IMR-90 (cell line): ENCODE measurements around the gene LPCAT2. TPM values are rescaled to one million over a fixed set of nuclear protein-coding genes. Genes with fewer than 3 reads are reported as not detected.

Source experiments
- ATAC-seq: fragments of 200-7000 bp; cut with Tn5 transposase; 2 replicates; pipeline ENCODE4 v1.9.1; 2020; ENCODE audit warnings: low read depth, mild to moderate bottlenecking, moderate library complexity
- BruUV-seq: library from RNA; stranded (reverse); fragments of 400-500 nt; replicated peaks from 2 replicates; lab custom pipeline; 2021; lab: Mats Ljungman, UMichigan
- CTCF ChIA-PET: fragments of 300-600 bp; formaldehyde crosslinking; extraction: SDS; loops from one replicate; lab custom pipeline; 2021; ENCODE audit warnings: antibody characterized with exemption; lab: Yijun Ruan, JAX
- POLR2A ChIA-PET: fragments of 300-600 bp; sonication (Branson Sonifier 250); formaldehyde crosslinking; loops from one replicate; lab custom pipeline; 2022; ENCODE audit warnings: antibody characterized with exemption; ENCODE audit not compliant: unreplicated experiment; lab: Charles Lee
- DNase-seq: peaks from one replicate; pipeline ENCODE4 v3.0.0; 2013
- H2AFZ ChIP-seq: replicated peaks from 2 replicates; pipeline ENCODE3; 2013; ENCODE audit warnings: low read length, mild to moderate bottlenecking; ENCODE audit not compliant: poor library complexity
- H2AK5ac ChIP-seq: 2 replicates; pipeline ENCODE4 v1.6.1; 2013; ENCODE audit warnings: low read depth, low read length, inconsistent platforms
- H2AK9ac ChIP-seq: replicated peaks from 2 replicates; pipeline ENCODE3; 2013; ENCODE audit warnings: mild to moderate bottlenecking, low read depth, low read length, moderate library complexity; ENCODE audit not compliant: poor library complexity
- H2BK120ac ChIP-seq: 2 replicates; pipeline ENCODE4 v1.6.1; 2013; ENCODE audit warnings: low read depth, low read length, inconsistent platforms
- H2BK15ac ChIP-seq: 3 replicates; pipeline ENCODE4 v1.6.1; 2013; ENCODE audit warnings: low read depth, low read length, inconsistent platforms
- H2BK20ac ChIP-seq: 2 replicates; pipeline ENCODE4 v1.6.1; 2013; ENCODE audit warnings: low read depth, mild to moderate bottlenecking, inconsistent platforms, low read length, moderate library complexity
- H2BK5ac ChIP-seq: 2 replicates; pipeline ENCODE4 v1.6.1; 2013; ENCODE audit warnings: mild to moderate bottlenecking, low read depth, low read length, inconsistent platforms; ENCODE audit not compliant: poor library complexity, severe bottlenecking
- H3K14ac ChIP-seq: replicated peaks from 2 replicates; pipeline ENCODE4 v1.6.1; 2013; ENCODE audit warnings: low read depth, low read length, inconsistent platforms
- H3K18ac ChIP-seq: 2 replicates; pipeline ENCODE4 v1.6.1; 2013; ENCODE audit warnings: low read depth, low read length, control low read depth
- H3K23ac ChIP-seq: 2 replicates; pipeline ENCODE4 v1.6.1; 2013; ENCODE audit warnings: low read depth, low read length, inconsistent platforms
- H3K27ac ChIP-seq: 2 replicates; pipeline ENCODE4 v1.5.1; 2013; ENCODE audit warnings: mild to moderate bottlenecking, control low read depth, low read length; ENCODE audit not compliant: insufficient read depth
- H3K27me3 ChIP-seq: 2 replicates; pipeline ENCODE4 v1.6.1; 2013; ENCODE audit warnings: low read length; ENCODE audit not compliant: control insufficient read depth, insufficient read depth
- H3K36me3 ChIP-seq: 2 replicates; pipeline ENCODE4 v1.6.1; 2013; ENCODE audit warnings: low read length, mixed read lengths; ENCODE audit not compliant: control insufficient read depth, insufficient read depth
- H3K4ac ChIP-seq: 2 replicates; pipeline ENCODE4 v1.6.1; 2013; ENCODE audit warnings: low read depth, low read length, inconsistent platforms
- H3K4me1 ChIP-seq: 2 replicates; pipeline ENCODE4 v1.6.1; 2013; ENCODE audit warnings: low read length, mixed read lengths; ENCODE audit not compliant: control insufficient read depth, insufficient read depth
- H3K4me2 ChIP-seq: 2 replicates; pipeline ENCODE4 v1.6.1; 2013; ENCODE audit warnings: low read depth, mild to moderate bottlenecking, control low read depth, low read length, moderate library complexity
- H3K4me3 ChIP-seq: 2 replicates; pipeline ENCODE4 v1.5.1; 2013; ENCODE audit warnings: low read depth, mild to moderate bottlenecking, control low read depth, low read length, moderate library complexity; ENCODE audit not compliant: insufficient read depth
- H3K56ac ChIP-seq: 2 replicates; pipeline ENCODE4 v1.6.1; 2013; ENCODE audit warnings: low read length, inconsistent platforms; ENCODE audit not compliant: insufficient read depth; ENCODE audit errors: extremely low read depth
- H3K79me1 ChIP-seq, 2 experiments: 2 replicates each; pipeline ENCODE4 v1.6.1; 2013; ENCODE audit warnings: low read length in 2 of 2, inconsistent platforms in 1 of 2, low read depth in 1 of 2
- H3K9ac ChIP-seq: 2 replicates; pipeline ENCODE4 v1.6.1; 2013; ENCODE audit warnings: low read depth, low read length, control low read depth
- H3K9me1 ChIP-seq: 2 replicates; pipeline ENCODE4 v1.6.1; 2013; ENCODE audit warnings: low read length, inconsistent platforms; ENCODE audit not compliant: insufficient read depth
- H3K9me3 ChIP-seq: 2 replicates; pipeline ENCODE4 v1.6.1; 2013; ENCODE audit warnings: low read length; ENCODE audit not compliant: control insufficient read depth, insufficient read depth
- H4K20me1 ChIP-seq: 2 replicates; pipeline ENCODE4 v1.6.1; 2013; ENCODE audit warnings: low read length, inconsistent platforms; ENCODE audit not compliant: insufficient read depth
- H4K5ac ChIP-seq: 2 replicates; pipeline ENCODE4 v1.6.1; 2013; ENCODE audit warnings: mild to moderate bottlenecking, low read depth, low read length, control low read depth
- H4K8ac ChIP-seq, 2 experiments: 2 replicates each; pipeline ENCODE4 v1.6.1; 2013; ENCODE audit warnings: low read depth in 2 of 2, low read length in 2 of 2, control low read depth in 1 of 2, inconsistent platforms in 1 of 2
- H4K91ac ChIP-seq: 2 replicates; pipeline ENCODE4 v1.6.1; 2013; ENCODE audit warnings: low read depth, low read length, inconsistent platforms; ENCODE audit not compliant: insufficient read depth
- BHLHE40 ChIP-seq: fragments of 150-350 bp; IDR thresholded peaks from 2 replicates; pipeline ENCODE4 v1.6.1; 2016; ENCODE audit warnings: mild to moderate bottlenecking, low read depth, low read length
- CEBPB ChIP-seq: IDR thresholded peaks from 2 replicates; pipeline ENCODE4 v1.6.1; 2012; ENCODE audit warnings: low read depth, low read length, improper control_type of control experiment
- CHD1 ChIP-seq: IDR thresholded peaks from 2 replicates; pipeline ENCODE4 v1.6.1; 2012; ENCODE audit warnings: low read depth, low read length, improper control_type of control experiment
- CTCF ChIP-seq: conservative IDR thresholded peaks from 2 replicates; pipeline ENCODE4 v1.5.1; 2012; ENCODE audit warnings: mild to moderate bottlenecking, low read depth, low read length, improper control_type of control experiment
- ELK1 ChIP-seq: fragments of 150-350 bp; IDR thresholded peaks from 2 replicates; pipeline ENCODE4 v1.6.1; 2016; ENCODE audit warnings: low read depth, mild to moderate bottlenecking, low read length, moderate library complexity, borderline replicate concordance
- FOS ChIP-seq: fragments of 150-350 bp; IDR thresholded peaks from 2 replicates; pipeline ENCODE4 v1.6.1; 2016; ENCODE audit warnings: low read depth, low read length
- MAFK ChIP-seq: IDR thresholded peaks from 2 replicates; pipeline ENCODE4 v1.6.1; 2012; ENCODE audit warnings: low read depth, low read length, improper control_type of control experiment
- MAZ ChIP-seq: IDR thresholded peaks from 2 replicates; pipeline ENCODE4 v1.6.1; 2012; ENCODE audit warnings: low read depth, mild to moderate bottlenecking, low read length, improper control_type of control experiment, moderate library complexity, borderline replicate concordance
- MXI1 ChIP-seq: IDR thresholded peaks from 2 replicates; pipeline ENCODE4 v1.6.1; 2012; ENCODE audit warnings: low read depth, mild to moderate bottlenecking, low read length, moderate library complexity, borderline replicate concordance
- NFE2L2 ChIP-seq: fragments of 150-350 bp; IDR thresholded peaks from 2 replicates; pipeline ENCODE4 v1.6.1; 2016; ENCODE audit warnings: low read depth, mild to moderate bottlenecking, low read length
- POLR2A ChIP-seq: IDR thresholded peaks from 2 replicates; pipeline ENCODE4 v1.6.1; 2012; ENCODE audit warnings: mild to moderate bottlenecking, low read depth, low read length
- RAD21 ChIP-seq: IDR thresholded peaks from 2 replicates; pipeline ENCODE4 v1.6.1; 2012; ENCODE audit warnings: low read length, improper control_type of control experiment
- RCOR1 ChIP-seq: IDR thresholded peaks from 2 replicates; pipeline ENCODE4 v1.6.1; 2012; ENCODE audit warnings: mild to moderate bottlenecking, low read length, improper control_type of control experiment; ENCODE audit not compliant: insufficient replicate concordance
- RFX5 ChIP-seq: IDR thresholded peaks from 2 replicates; pipeline ENCODE4 v1.8.0; 2012; ENCODE audit warnings: low read depth, mild to moderate bottlenecking, low read length, moderate library complexity
- SMC3 ChIP-seq: fragments of 150-350 bp; IDR thresholded peaks from 2 replicates; pipeline ENCODE4 v1.6.1; 2016; ENCODE audit warnings: low read depth, mild to moderate bottlenecking, antibody characterized with exemption, low read length, moderate library complexity
- USF2 ChIP-seq: fragments of 150-350 bp; IDR thresholded peaks from 2 replicates; pipeline ENCODE4 v1.6.1; 2017; ENCODE audit warnings: mild to moderate bottlenecking, antibody characterized with exemption, low read length, low read depth
- WGBS, 2 experiments: methylation state at CpG; one replicate each; pipeline versions ENCODE4 v1.1.5 to v1.1.7; 2013; ENCODE audit warnings: missing lambda C conversion rate in 2 of 2; ENCODE audit not compliant: insufficient read length in 1 of 2; ENCODE audit errors: extremely low coverage in 2 of 2; 5-methylcytosine and 5-hydroxymethylcytosine counted together
- dilution Hi-C: fragments of 300-500 bp; cut with HindIII; formaldehyde crosslinking; loops from one replicate; pipeline ENCODE4 v1.14.3; 2018; ENCODE audit warnings: low sequenced_read_pairs; ENCODE audit not compliant: unreplicated experiment
- in situ Hi-C: fragments of 300-500 bp; cut with MboI; formaldehyde crosslinking; loops from 3 replicates; pipeline ENCODE4 v1.14.3; 2019; ENCODE audit warnings: low sequenced_read_pairs, inconsistent platforms, mixed read lengths
- intact Hi-C: fragments of 100-400 bp; cut with micrococcal nuclease; formaldehyde crosslinking; loops from 2 replicates; pipeline ENCODE4 v1.10.0; 2022
- polyA plus RNA-seq, 3 experiments: library from polyadenylated mRNA; depleted of rRNA; stranded (reverse); fragments of >200 nt; gene quantifications; 2 replicates each; pipeline ENCODE4 v1.2.3, GENCODE V29; 2012; ENCODE audit warnings: low replicate concordance in 1 of 3
- total RNA-seq: library from RNA; depleted of rRNA; stranded (reverse); fragments of >200 nt; gene quantifications from 2 replicates; pipeline ENCODE4 v1.2.3, GENCODE V29; 2012

The LPCAT2 gene
- total and polyA plus RNA-seq, 2 of the 4 experiments (the other 2 are of a cell fraction) = 8.6 to 8.7 TPM

GRCh38 chr16:55466209-55466608 lies 42.7 kb upstream of the LPCAT2 start:
- Histone ChIP-seq H4K20me1 (no peaks in the 10 kb centered on the region), H3K27ac (no peak overlapping the region), H3K56ac (no peak overlapping the region), H3K4ac (no peak overlapping the region), H3K9ac (no peak overlapping the region), H3K4me3 (no peak overlapping the region), H4K91ac (no peak overlapping the region), H2AK9ac (no peak overlapping the region), H3K9me3 (no peaks in the 10 kb centered on the region), H4K8ac (no peak overlapping the region), H3K79me1 (no peaks in the 10 kb centered on the region), H2BK5ac (no peak overlapping the region), H3K14ac (no peak overlapping the region), H4K5ac (no peak overlapping the region), H2BK15ac (no peak overlapping the region), H3K27me3 (peaks cover 4% of the 10 kb centered on the region), H2AK5ac (0 out of 2 replicates have a peak overlapping the region, but pooled peaks have one; percentile 20), H3K9me1 (peaks cover 8% of the 10 kb centered on the region; the same call in 1 of the 2 replicates), H3K36me3 (no peaks in the 10 kb centered on the region), H3K4me1 (peaks cover 8% of the 10 kb centered on the region), H2AFZ (no peak overlapping the region), H3K23ac (no peak overlapping the region), H3K18ac (no peak overlapping the region), H2BK20ac (no peak overlapping the region), H2BK120ac (no peak overlapping the region), H3K4me2 (no peak overlapping the region)
- no peak for ATAC-seq
- DNase-seq = no peak
- in situ Hi-C loops (loop anchor here (5.0 to 25.0 kb wide), 5 partner anchors 76 to 846 kb away; no protein-coding TSS in a partner anchor), dilution Hi-C loops (no loop called here), intact Hi-C loops (no loop called here)
- POLR2A ChIA-PET = no interaction called here
- WGBS, 2 experiments = no CpG with 5 or more reads among the region's 4 CpGs
- TF ChIP-seq RFX5 (no peak), RCOR1 (no peak), BHLHE40 (no peak), ELK1 (no peak), POLR2A (no peak), MAFK (no peak), CTCF (no peak), CHD1 (no peak), CEBPB (no peak), MXI1 (no peak), USF2 (no peak), MAZ (no peak), NFE2L2 (no peak), RAD21 (no peak), SMC3 (no peak), FOS (no peak)
- CTCF ChIA-PET = interaction anchor here (0.6 to 2.9 kb wide), 3 partner anchors 35 to 236 kb away, joined by 3 to 25 read pairs (median 4); no protein-coding TSS in a partner anchor
- no TSS peak for BruUV-seq
